HepG2 (cell line): ENCODE results near the gene ABHD12. TPM values are rescaled to one million over a fixed set of nuclear protein-coding genes. Genes with fewer than 3 reads are reported as not detected.

Source experiments
- ARHGAP35 ChIP-seq: sonication (generic); formaldehyde crosslinking; IDR thresholded peaks from 2 replicates; pipeline ENCODE4 v1.9.0; 2022; ENCODE audit warnings: mild to moderate bottlenecking, inconsistent platforms, moderate library complexity, missing genetic modification reagents, borderline replicate concordance
- DZIP1 ChIP-seq: sonication (generic); formaldehyde crosslinking; IDR thresholded peaks from 2 replicates; pipeline ENCODE4 v1.5.0; 2020; ENCODE audit warnings: mild to moderate bottlenecking, missing genetic modification reagents
- HIVEP1 ChIP-seq: sonication (generic); formaldehyde crosslinking; IDR thresholded peaks from 2 replicates; pipeline ENCODE4 v1.4.0; 2020; ENCODE audit warnings: mild to moderate bottlenecking, missing genetic modification reagents
- KDM5A ChIP-seq: fragments of 200-600 bp; sonication (generic); IDR thresholded peaks from 2 replicates; pipeline ENCODE4 v1.7.0; 2018; ENCODE audit warnings: antibody characterized with exemption, mild to moderate bottlenecking, low read length, borderline replicate concordance
- NFE2L2 ChIP-seq: fragments of 150-350 bp; IDR thresholded peaks from 2 replicates; pipeline ENCODE4 v1.6.1; 2014; ENCODE audit warnings: low read length
- TCF12 ChIP-seq, 2 experiments: fragments of 450-650 bp in 1 of 2; sonication (generic) in 1 of 2; formaldehyde crosslinking in 1 of 2; IDR thresholded peaks; 2 replicates each; pipeline versions ENCODE4 v1.6.1 to v1.8.0; 2017 to 2022; ENCODE audit warnings: antibody characterized with exemption in 1 of 2, mild to moderate bottlenecking in 1 of 2, missing genetic modification reagents in 1 of 2, moderate library complexity in 1 of 2
- ZBTB4 ChIP-seq: sonication (generic); formaldehyde crosslinking; IDR thresholded peaks from 2 replicates; pipeline ENCODE4 v1.4.0; 2020; ENCODE audit warnings: missing genetic modification reagents, mild to moderate bottlenecking, borderline replicate concordance
- ZBTB7A ChIP-seq: sonication (generic); formaldehyde crosslinking; IDR thresholded peaks from 2 replicates; pipeline ENCODE4 v1.8.0; 2022; ENCODE audit warnings: mild to moderate bottlenecking, missing genetic modification reagents
- ZFP36 ChIP-seq: fragments of 150-350 bp; IDR thresholded peaks from 2 replicates; pipeline ENCODE4 v1.6.1; 2018; ENCODE audit warnings: borderline replicate concordance, low read length, low read depth; ENCODE audit not compliant: partially characterized antibody
- ZKSCAN8 ChIP-seq: IDR thresholded peaks from 2 replicates; pipeline ENCODE4 v1.6.1; 2016; ENCODE audit warnings: borderline replicate concordance, missing genetic modification reagents, missing compliant biosample characterization
- ZNF33B ChIP-seq: sonication (generic); formaldehyde crosslinking; IDR thresholded peaks from 2 replicates; pipeline ENCODE4 v1.5.1; 2020; ENCODE audit warnings: mild to moderate bottlenecking, missing genetic modification reagents
- ZNF605 ChIP-seq: sonication (generic); formaldehyde crosslinking; IDR thresholded peaks from 2 replicates; pipeline ENCODE4 v1.8.0; 2022; ENCODE audit warnings: mild to moderate bottlenecking, missing genetic modification reagents
- ZNF724P ChIP-seq: sonication (generic); formaldehyde crosslinking; IDR thresholded peaks from 2 replicates; pipeline ENCODE4 v1.8.0; 2022; ENCODE audit warnings: missing genetic modification reagents, borderline replicate concordance
- ZNF75D ChIP-seq: sonication (generic); formaldehyde crosslinking; IDR thresholded peaks from 2 replicates; pipeline ENCODE4 v1.8.1; 2023; ENCODE audit warnings: missing genetic modification reagents, mild to moderate bottlenecking, borderline replicate concordance
- ZNF766 ChIP-seq: sonication (generic); formaldehyde crosslinking; IDR thresholded peaks from 2 replicates; pipeline ENCODE4 v1.5.0; 2020; ENCODE audit warnings: missing genetic modification reagents, borderline replicate concordance
- ZNF839 ChIP-seq: sonication (generic); formaldehyde crosslinking; IDR thresholded peaks from 2 replicates; pipeline ENCODE4 v1.4.0; 2020; ENCODE audit warnings: missing genetic modification reagents, mild to moderate bottlenecking, borderline replicate concordance
- ZSCAN30 ChIP-seq: sonication (generic); formaldehyde crosslinking; IDR thresholded peaks from 2 replicates; pipeline ENCODE4 v1.5.0; 2020; ENCODE audit warnings: mild to moderate bottlenecking, missing genetic modification reagents
- ZZZ3 ChIP-seq: sonication (generic); formaldehyde crosslinking; IDR thresholded peaks from 2 replicates; pipeline ENCODE4 v1.4.0; 2020; ENCODE audit warnings: missing genetic modification reagents, mild to moderate bottlenecking, borderline replicate concordance
- polyA plus RNA-seq, 8 experiments: library from polyadenylated mRNA; depleted of rRNA in 3 of 8; stranded (reverse) in 7 of 8; unstranded in 1 of 8; fragments of >200 nt; fragmentation: Illumina TruSeq in 4 of 8; extraction: Trizol in 4 of 8; gene quantifications; 2 replicates each; pipeline versions ENCODE4 v1.2.1 to v1.2.3, GENCODE V29; 2011 to 2016; ENCODE audit warnings: low read depth in 4 of 8, missing spikeins in 1 of 8, mixed read lengths in 1 of 8; ENCODE audit not compliant: insufficient read depth in 1 of 8
- total RNA-seq, 5 experiments: library from RNA; depleted of rRNA; stranded (reverse); fragments of >200 nt; fragmentation: Illumina TruSeq; extraction: Trizol; gene quantifications; 2 replicates each; pipeline ENCODE4 v1.2.3, GENCODE V29; 2016; ENCODE audit warnings: low read depth in 1 of 5
- TF ChIP-seq, protein P1 (sequence below), 2 experiments: sonication (generic) in 1 of 2; formaldehyde crosslinking in 1 of 2; IDR thresholded peaks; 2 replicates each; pipeline versions ENCODE4 v1.4.0 to v1.6.1; 2018 to 2020; ENCODE audit warnings: missing genetic modification reagents in 2 of 2, borderline replicate concordance in 1 of 2, low read depth in 1 of 2, mild to moderate bottlenecking in 1 of 2, missing biosample characterization in 1 of 2

Gene ABHD12
- total and polyA plus RNA-seq, 2 of the 13 experiments (the other 11 are each of a cell fraction or from before 2014, with no cell fraction given), result 23.5 to 72.1 TPM

- TF ChIP-seq ZFP36 (no peak), ZNF33B (CRISPR knock-in tag) (peak; percentile 96), ZNF839 (CRISPR knock-in tag) (peak; percentile 83; the same call in 1 of the 2 replicates), NFE2L2 (no peak), ZNF724P (CRISPR knock-in tag) (peak; percentile 93; the same call in 1 of the 2 replicates), DZIP1 (peak; percentile 92; the same call in 1 of the 2 replicates), ZBTB7A (peak; percentile 93), ZNF75D (CRISPR knock-in tag) (no peak), ARHGAP35 (CRISPR knock-in tag) (peak; percentile 91), KDM5A (no peak), ZSCAN30 (CRISPR knock-in tag) (no peak), TCF12 (IDR thresholded peaks at IDR 0.05) (no peak), TCF12 (CRISPR knock-in tag; IDR thresholded peaks at IDR 0.05) (peak; percentile 79; the same call in 1 of the 2 replicates), ZBTB4 (CRISPR knock-in tag) (0 out of 2 replicates have a peak, but pooled peaks have one; percentile 71), ZNF605 (CRISPR knock-in tag) (peak; percentile 98; the same call in 1 of the 2 replicates), ZKSCAN8 (CRISPR knock-in tag) (peak; percentile 84), ZNF766 (peak; percentile 97; the same call in 1 of the 2 replicates), HIVEP1 (CRISPR knock-in tag) (peak; percentile 91), ZZZ3 (CRISPR knock-in tag) (peak; percentile 47; the same call in 1 of the 2 replicates)
- TF ChIP-seq, protein P1, sequence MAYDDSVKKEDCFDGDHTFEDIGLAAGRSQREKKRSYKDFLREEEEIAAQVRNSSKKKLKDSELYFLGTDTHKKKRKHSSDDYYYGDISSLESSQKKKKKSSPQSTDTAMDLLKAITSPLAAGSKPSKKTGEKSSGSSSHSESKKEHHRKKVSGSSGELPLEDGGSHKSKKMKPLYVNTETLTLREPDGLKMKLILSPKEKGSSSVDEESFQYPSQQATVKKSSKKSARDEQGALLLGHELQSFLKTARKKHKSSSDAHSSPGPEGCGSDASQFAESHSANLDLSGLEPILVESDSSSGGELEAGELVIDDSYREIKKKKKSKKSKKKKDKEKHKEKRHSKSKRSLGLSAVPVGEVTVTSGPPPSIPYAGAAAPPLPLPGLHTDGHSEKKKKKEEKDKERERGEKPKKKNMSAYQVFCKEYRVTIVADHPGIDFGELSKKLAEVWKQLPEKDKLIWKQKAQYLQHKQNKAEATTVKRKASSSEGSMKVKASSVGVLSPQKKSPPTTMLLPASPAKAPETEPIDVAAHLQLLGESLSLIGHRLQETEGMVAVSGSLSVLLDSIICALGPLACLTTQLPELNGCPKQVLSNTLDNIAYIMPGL (CRISPR knock-in tag; IDR thresholded peaks at IDR 0.05; ENCODE audit: borderline replicate concordance in 1 of 2, low read depth in 1 of 2), result peak; percentile 41 to 73; a peak in 3 of 4 replicates
These were observed 52.3 kb downstream of the ABHD12 start (continued) for GRCh38 chr20:25338112-25339023.
